ENCODE measurements around the gene CD160.

Gene CD160

DNA sequence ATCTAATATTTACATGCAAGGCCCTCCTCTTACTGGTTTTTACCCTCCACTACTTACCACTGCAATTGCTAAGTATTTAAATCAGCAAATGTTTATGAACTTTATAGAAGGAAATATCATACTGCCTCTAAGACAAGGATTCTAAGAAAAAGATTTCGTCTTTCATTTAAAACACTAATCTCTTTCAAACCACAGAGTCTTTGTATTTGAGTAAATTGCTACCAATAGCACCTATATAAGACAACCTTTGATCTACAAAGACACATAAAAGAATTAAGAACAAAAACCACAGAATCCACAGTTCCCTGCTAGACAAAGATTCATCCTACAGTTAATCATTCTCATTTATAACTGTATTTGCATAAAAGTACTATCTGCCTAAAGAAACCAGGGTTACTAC, 67.0 kb downstream of the CD160 start:
- peaks cover 25% of the 10 kb centered on the region for H3K4me1 Mint-ChIP-seq (ENCODE audit: low read depth)
- H3K36me3 Mint-ChIP-seq (ENCODE audit: low read depth): peaks cover 20% of the 10 kb centered on the region
- H3K9me3 Mint-ChIP-seq: no peaks in the 10 kb centered on the region
- peak overlapping the region; percentile 76 for H3K27ac Mint-ChIP-seq
- H3K4me3 Mint-ChIP-seq: no peak overlapping the region
- H3K27me3 Mint-ChIP-seq (ENCODE audit: low read depth): no peaks in the 10 kb centered on the region

DNA sequence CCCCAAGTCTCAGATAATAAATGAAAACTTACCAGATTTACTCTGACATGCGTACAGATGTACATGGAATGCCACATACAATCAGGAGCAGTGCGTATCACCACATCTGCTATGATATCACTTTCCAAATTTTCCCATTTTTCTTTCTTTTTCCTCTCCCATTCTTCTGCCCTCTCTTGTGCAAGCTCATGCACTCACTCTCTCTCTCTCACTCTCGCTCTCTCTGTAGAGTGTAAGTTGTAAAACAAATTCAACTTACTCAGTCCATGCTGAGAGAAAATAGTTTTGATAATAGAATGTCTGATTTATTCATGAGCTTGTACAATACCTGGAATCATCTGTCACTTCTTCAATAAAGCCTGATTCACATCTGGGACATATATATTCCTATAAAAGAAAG, 69.3 kb downstream of the CD160 start:
- no peaks in the 10 kb centered on the region for H3K9me3 Mint-ChIP-seq
- H3K36me3 Mint-ChIP-seq (ENCODE audit: low read depth): peaks cover 22% of the 10 kb centered on the region
- H3K4me1 Mint-ChIP-seq (ENCODE audit: low read depth): peaks cover 27% of the 10 kb centered on the region
- H3K27me3 Mint-ChIP-seq (ENCODE audit: low read depth): no peaks in the 10 kb centered on the region
- H3K4me3 Mint-ChIP-seq: no peak overlapping the region
- H3K27ac Mint-ChIP-seq: no peak overlapping the region
